ENCODE measurements around the gene GPRASP3. TPM values are rescaled to one million over a fixed set of nuclear protein-coding genes. Genes with fewer than 3 reads are reported as not detected.
A peak's percentile ranks its signal among the peaks of the same experiment; 100 is the strongest.

The GPRASP3 gene
- total RNA-seq, 1 donor: 3.3 TPM

DNA sequence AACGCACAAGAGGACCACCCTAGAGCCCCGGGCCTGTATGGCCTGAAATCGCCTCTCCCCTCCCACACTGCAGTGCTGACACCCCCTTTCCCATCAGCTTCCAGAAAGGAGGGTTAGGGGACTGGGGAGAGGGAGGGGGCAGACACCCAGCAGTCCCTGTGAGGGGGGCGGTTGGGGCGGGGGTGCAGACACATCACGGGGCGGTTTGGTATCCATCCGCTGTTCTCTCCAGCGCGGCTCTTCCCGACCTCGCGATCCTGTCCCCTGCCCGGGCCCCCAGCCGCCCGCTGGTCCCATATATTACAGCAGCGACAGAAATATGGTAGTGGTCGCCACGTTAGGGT lies 8.7 kb upstream of the GPRASP3 start:
- H3K4me3 ChIP-seq (ENCODE audit: insufficient read depth, low read length): peak overlapping the region; percentile 78
- H4K20me1 ChIP-seq (ENCODE audit: insufficient read depth, low read length): no peaks in the 10 kb centered on the region
- H3K27me3 ChIP-seq (ENCODE audit: insufficient read depth, low read length): no peaks in the 10 kb centered on the region
- no peaks in the 10 kb centered on the region for H3K79me2 ChIP-seq (ENCODE audit: insufficient read depth, low read length)
- H3K36me3 ChIP-seq (ENCODE audit: insufficient read depth, low read length): no peaks in the 10 kb centered on the region
- peak; percentile 36 for DNase-seq (ENCODE audit: insufficient read length, low spot score, missing footprints)
- H2AFZ ChIP-seq (ENCODE audit: low read length): peak overlapping the region; percentile 62
- peak overlapping the region; percentile 83 for H3K4me2 ChIP-seq (ENCODE audit: insufficient read depth, low read length)
- TF ChIP-seq, protein P1, sequence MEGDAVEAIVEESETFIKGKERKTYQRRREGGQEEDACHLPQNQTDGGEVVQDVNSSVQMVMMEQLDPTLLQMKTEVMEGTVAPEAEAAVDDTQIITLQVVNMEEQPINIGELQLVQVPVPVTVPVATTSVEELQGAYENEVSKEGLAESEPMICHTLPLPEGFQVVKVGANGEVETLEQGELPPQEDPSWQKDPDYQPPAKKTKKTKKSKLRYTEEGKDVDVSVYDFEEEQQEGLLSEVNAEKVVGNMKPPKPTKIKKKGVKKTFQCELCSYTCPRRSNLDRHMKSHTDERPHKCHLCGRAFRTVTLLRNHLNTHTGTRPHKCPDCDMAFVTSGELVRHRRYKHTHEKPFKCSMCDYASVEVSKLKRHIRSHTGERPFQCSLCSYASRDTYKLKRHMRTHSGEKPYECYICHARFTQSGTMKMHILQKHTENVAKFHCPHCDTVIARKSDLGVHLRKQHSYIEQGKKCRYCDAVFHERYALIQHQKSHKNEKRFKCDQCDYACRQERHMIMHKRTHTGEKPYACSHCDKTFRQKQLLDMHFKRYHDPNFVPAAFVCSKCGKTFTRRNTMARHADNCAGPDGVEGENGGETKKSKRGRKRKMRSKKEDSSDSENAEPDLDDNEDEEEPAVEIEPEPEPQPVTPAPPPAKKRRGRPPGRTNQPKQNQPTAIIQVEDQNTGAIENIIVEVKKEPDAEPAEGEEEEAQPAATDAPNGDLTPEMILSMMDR (IDR thresholded peaks at IDR 0.05; ENCODE audit: extremely low read depth, low read depth, low read length): no peak
- no peaks in the 10 kb centered on the region for H3K9me3 ChIP-seq (ENCODE audit: low read depth, low read length)
- H3K27ac ChIP-seq (ENCODE audit: low read depth, low read length): no peak overlapping the region
- no peaks in the 10 kb centered on the region for H3K4me1 ChIP-seq (ENCODE audit: insufficient read depth, low read length)

DNA sequence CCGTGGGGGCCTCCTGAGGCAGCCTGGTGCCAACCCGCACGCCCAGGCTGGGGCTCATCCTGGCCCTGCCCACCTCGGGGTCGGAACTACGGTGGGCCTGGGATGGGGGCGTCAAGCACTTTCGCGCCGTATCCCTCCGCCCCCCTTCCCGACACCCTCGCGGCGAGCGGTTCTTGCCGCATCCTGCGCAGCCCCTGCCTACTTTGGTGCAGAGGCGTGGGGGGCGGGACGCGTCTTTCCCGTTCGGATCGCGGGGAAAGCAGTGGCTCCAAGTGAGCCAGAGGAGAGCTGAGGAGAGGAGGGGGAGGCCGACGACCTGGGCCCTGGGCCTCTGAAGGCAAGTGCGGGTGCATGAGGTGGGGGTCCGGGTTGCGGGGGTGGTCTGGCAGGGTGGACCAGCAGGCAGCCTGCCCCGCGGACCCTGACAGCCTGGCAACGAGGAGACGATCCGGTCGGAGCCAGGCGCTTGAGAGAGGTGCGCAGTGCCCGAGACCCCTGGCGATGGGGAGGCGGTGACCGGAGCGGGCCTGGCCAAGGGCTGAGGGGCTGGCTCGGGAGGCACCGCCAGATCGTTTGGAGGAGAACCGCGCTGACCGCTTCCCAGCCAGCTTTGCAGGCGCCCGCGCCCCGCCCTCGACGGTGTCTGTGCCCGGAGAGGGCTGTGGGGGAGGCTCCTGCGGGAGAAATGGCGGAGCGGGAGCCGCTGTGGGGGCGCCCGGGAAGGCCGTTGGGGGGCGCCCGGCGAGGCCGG lies 8.2 kb upstream of the GPRASP3 start, which contains the start of gene GPRASP2:
Gene GPRASP2 (plus strand): TSS at position 233 of the 751 bp plus-strand sequence. CDS start 2,422 bp downstream, outside the sequence.
- no peaks in the 10 kb centered on the region for H3K9me3 ChIP-seq (ENCODE audit: low read depth, low read length)

GRCh38 chrX:102712981-102713625 lies 7.4 kb upstream of the GPRASP3 start:
- no peaks in the 10 kb centered on the region for H3K79me2 ChIP-seq (ENCODE audit: insufficient read depth, low read length)
- no peaks in the 10 kb centered on the region for H3K4me1 ChIP-seq (ENCODE audit: insufficient read depth, low read length)
- H3K4me3 ChIP-seq (ENCODE audit: insufficient read depth, low read length): peak overlapping the region; percentile 78
- no peaks in the 10 kb centered on the region for H3K36me3 ChIP-seq (ENCODE audit: insufficient read depth, low read length)
- H3K27ac ChIP-seq (ENCODE audit: low read depth, low read length): no peak overlapping the region
- H4K20me1 ChIP-seq (ENCODE audit: insufficient read depth, low read length): no peaks in the 10 kb centered on the region
- peak overlapping the region; percentile 84 for H2AFZ ChIP-seq (ENCODE audit: low read length)
- TF ChIP-seq, protein P1 (IDR thresholded peaks at IDR 0.05; ENCODE audit: extremely low read depth, low read depth, low read length): peak; percentile 64
- H3K4me2 ChIP-seq (ENCODE audit: insufficient read depth, low read length): peak overlapping the region; percentile 83
- DNase-seq (ENCODE audit: insufficient read length, low spot score, missing footprints): peak; percentile 85
- no peaks in the 10 kb centered on the region for H3K27me3 ChIP-seq (ENCODE audit: insufficient read depth, low read length)
- no peaks in the 10 kb centered on the region for H3K9me3 ChIP-seq (ENCODE audit: low read depth, low read length)

More for the DNA sequence above, 8.2 kb upstream of the GPRASP3 start, which contains the start of gene GPRASP2:
- H3K27me3 ChIP-seq (ENCODE audit: insufficient read depth, low read length): no peaks in the 10 kb centered on the region
- peak within 1 kb of the TSS; percentile 84 for H2AFZ ChIP-seq (ENCODE audit: low read length)
- H3K4me2 ChIP-seq (ENCODE audit: insufficient read depth, low read length): peak within 1 kb of the TSS; percentile 83
- DNase-seq (ENCODE audit: insufficient read length, low spot score, missing footprints): peak; percentile 72
- no peaks in the 10 kb centered on the region for H3K79me2 ChIP-seq (ENCODE audit: insufficient read depth, low read length)
- H3K36me3 ChIP-seq (ENCODE audit: insufficient read depth, low read length): no peaks in the 10 kb centered on the region
- no peak within 1 kb of the TSS for H3K27ac ChIP-seq (ENCODE audit: low read depth, low read length)
- TF ChIP-seq, protein P1 (IDR thresholded peaks at IDR 0.05; ENCODE audit: extremely low read depth, low read depth, low read length): no peak
- peak within 1 kb of the TSS; percentile 78 for H3K4me3 ChIP-seq (ENCODE audit: insufficient read depth, low read length)
- no peaks in the 10 kb centered on the region for H3K4me1 ChIP-seq (ENCODE audit: insufficient read depth, low read length)
- H4K20me1 ChIP-seq (ENCODE audit: insufficient read depth, low read length): no peaks in the 10 kb centered on the region

DNA sequence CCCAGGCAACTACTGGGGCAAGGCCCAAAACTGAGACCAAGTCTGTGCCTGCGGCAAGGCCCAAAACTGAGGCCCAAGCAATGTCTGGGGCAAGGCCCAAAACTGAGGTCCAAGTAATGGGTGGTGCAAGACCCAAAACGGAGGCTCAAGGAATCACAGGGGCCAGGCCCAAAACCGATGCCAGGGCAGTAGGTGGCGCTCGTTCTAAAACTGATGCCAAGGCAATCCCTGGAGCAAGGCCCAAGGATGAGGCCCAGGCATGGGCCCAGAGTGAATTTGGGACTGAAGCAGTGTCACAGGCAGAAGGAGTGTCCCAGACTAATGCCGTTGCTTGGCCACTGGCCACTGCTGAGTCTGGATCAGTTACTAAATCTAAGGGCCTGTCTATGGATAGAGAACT lies 5.5 kb upstream of the GPRASP3 start:
- Histone ChIP-seq H3K4me2 (ENCODE audit: insufficient read depth, low read length) (no peak overlapping the region), H3K9me3 (ENCODE audit: low read depth, low read length) (no peaks in the 10 kb centered on the region), H3K27me3 (ENCODE audit: insufficient read depth, low read length) (no peaks in the 10 kb centered on the region), H3K27ac (ENCODE audit: low read depth, low read length) (no peak overlapping the region), H3K79me2 (ENCODE audit: insufficient read depth, low read length) (no peaks in the 10 kb centered on the region), H2AFZ (ENCODE audit: low read length) (no peak overlapping the region), H3K36me3 (ENCODE audit: insufficient read depth, low read length) (no peaks in the 10 kb centered on the region), H3K4me3 (ENCODE audit: insufficient read depth, low read length) (no peak overlapping the region), H3K4me1 (ENCODE audit: insufficient read depth, low read length) (no peaks in the 10 kb centered on the region), H4K20me1 (ENCODE audit: insufficient read depth, low read length) (no peaks in the 10 kb centered on the region)
- no peak for DNase-seq (ENCODE audit: insufficient read length, low spot score, missing footprints)
- TF ChIP-seq, protein P1 (IDR thresholded peaks at IDR 0.05; ENCODE audit: extremely low read depth, low read depth, low read length): peak; percentile 9

Data from osteoblast (primary cell).